HG03565 (cell line): ENCODE results near the gene GRHL1.

Experiments
- ATAC-seq: cut with Tn5 transposase; IDR thresholded peaks from one replicate; pipeline ENCODE4 v1.9.1; 2021; ENCODE audit warnings: mild to moderate bottlenecking, moderate library complexity; ENCODE audit not compliant: unreplicated experiment

GRHL1 gene

GRCh38 chr2:10036095-10036884 is 84.8 kb downstream of the GRHL1 start:
- no peak for ATAC-seq

DNA sequence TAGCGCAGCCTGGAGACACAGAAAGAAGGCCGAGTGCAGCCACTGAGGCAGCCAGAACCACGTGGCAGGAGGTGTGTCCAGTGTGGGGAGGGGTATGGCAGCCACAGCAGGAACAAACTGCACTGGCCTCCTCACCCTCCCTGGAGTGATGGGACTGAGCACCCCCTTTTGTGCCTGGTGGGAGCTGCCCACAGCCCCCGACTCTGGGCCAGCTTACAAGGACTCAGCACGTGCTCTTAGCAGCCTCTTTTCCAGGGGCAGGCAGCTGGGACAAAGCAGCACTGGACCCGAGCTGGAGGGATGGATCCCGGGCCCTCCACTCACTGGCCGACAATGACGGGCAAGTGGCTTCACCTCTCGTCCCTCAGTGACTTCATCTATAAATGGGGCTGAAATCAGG is 86.6 kb downstream of the GRHL1 start:
- no peak for ATAC-seq

GRCh38 chr2:10038716-10039115 is 87.2 kb downstream of the GRHL1 start:
- ATAC-seq = no peak

DNA sequence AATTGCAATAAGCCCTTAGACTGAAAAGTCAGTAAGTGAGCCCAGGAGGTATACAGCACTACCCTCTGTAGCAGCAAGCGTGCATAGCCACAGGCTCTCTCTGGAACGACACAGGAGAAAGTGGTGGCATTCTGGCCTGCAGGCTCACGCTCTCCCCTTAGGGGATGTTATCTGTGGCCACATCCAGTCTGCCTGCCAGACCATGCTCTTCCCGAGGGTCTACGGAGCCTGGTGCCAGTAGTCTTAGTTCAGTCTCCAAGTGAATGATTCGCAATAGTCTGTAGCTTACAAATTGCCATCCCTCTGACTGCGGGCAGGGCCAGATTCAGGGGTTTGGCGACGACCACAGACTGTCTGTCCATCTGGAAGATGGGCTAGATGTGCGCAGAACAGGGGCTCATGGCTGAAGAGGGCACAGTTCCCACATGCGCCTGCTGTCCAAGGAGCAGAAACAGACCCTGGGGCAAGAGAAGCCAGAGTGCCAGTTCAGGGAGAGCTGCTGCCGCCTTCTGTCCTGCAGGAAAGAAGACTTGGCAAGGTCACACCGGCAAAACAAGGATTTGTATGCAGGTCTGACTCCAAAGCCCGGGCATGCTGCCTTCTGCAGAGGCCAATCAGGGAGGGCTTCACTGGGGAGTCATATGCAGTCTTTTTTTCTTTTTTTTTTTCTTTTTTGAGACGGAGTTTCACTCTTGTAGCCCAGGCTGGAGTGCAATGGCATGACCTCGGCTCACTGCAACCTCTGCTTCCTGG is 88.3 kb downstream of the GRHL1 start:
- ATAC-seq = no peak

DNA sequence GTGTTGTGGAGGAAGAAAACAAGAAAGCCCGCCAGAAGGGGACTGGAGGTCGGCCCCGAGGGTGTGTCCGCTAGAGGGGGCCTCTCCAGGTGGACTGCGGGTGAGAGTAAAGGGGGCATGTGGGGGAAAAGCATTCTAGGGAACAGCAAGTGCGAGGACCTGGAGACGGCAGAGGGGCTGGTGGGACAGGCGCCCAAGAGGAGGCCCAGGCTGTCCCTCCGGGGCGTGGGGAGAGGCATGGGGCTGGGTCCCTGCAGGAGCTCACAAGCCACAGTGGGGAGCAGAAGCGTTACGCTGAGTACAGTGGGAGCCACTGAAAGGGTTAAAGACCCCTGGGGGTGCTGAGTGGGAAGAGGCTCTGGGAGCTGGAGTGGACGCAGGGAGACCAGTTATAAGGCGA is 90.2 kb downstream of the GRHL1 start:
- ATAC-seq = no peak

DNA sequence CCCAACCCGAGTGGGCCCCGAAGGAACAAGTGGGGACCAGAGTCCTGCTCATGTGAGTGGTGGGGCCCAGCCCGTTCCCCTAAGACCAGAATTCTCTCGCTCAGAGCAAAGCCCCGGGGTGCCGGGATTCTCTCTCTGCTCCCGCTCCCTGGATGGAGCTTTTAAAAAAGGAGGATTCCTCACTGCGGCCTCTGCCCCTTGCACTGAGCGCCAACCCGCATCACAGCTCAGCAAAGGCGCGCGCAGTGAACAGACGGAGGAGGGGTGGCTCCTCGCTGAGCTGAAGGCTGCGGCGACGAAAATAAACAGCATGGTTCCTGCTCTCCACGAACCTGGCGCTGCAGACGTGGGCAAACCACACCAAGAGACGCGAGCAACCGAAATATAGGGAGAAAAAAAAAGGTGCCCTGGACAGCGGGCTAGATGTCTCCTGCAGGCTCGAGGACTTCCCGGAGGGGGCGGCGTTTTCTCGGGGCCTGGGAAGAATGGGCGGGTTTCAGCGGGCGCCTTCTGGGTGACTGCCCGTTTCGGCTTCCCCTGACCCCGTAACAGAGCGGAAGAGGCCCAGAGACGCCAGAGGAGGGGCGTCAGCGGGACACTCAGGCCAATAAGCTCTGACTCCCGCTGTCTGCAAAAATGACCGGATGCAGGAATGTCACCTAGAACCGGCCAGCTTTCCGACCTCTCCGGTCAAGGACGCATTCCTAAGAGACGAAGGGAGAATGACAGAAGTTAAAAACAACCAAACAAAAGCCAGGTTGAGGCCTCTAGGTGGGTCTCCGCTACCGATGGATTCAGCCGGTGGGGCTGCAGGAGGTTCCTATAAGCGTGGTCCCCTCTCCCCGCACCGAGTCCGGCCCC is 91.0 kb downstream of the GRHL1 start:
- no peak for ATAC-seq

DNA sequence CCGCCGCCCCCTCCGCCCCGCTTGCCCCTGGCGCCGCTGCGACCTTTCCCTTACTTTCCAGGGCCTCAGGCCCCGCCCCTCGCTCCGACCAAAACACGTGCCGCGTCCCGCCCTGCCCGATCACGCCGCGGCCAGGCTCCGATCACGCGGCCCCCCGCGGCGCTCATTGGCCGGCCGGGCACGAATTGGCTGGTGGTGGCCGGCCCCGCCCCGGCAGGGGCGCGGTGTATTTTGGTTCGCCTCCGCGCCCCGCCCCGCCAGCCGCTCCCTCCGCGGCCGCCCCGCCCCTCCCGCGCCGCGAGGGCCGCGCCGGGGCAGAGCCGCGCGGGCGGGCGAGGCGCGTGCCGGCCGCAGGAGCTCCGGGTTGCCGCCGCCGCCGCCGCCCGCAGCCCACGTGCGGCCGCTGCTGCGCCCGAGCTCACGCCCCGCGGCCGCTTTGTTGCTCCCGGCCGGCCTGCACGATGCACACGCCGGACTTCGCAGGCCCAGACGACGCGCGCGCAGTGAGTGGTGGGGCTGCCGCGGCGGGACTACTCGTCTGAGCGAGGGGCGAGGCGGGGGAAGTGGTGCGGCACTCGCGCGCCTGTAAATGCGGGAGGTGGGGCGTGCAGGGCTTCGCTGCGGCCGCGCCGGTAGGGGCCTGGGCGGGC is 91.9 kb downstream of the GRHL1 start, which contains the start of gene KLF11:
TSS of gene KLF11 (plus strand) at position 295 of the 650 bp plus-strand sequence. CDS start at position 462, 167 bp downstream.
- peak; percentile 56 for ATAC-seq

DNA sequence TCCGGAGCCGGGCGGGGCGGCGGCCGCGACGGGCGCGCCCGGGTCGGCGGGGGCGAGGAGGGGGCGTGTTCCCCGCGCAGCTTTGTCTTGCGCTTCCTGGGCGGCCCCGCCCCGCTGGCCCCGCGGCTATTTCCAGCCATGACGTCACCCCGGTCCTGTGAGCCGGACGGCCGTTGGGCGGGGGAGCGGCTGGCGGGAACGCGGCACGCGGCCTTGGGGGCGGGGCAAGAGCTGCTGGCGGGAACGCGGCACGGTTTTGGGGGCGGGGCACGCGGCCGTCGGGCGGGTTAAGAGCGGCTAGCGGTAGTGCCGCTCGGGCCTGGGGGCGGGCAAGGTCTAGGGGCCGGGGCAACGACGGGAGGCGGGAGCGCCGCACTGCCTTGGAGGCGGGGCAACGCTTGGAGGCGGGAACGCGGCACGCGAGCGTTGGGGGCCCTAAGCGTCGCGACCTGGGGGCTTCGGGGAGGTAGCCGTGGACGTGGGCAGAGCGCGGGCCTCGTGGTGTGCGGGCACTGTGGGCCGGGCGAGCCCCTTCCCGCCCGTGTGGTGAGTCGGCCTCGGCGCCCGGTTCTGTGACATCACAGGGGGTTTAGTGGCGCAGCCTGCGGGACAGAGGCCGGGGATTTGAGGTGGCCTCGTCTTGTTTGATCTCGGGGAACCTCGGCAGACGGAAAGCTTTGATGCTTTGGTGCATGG is 92.6 kb downstream of the GRHL1 start:
- peak; percentile 46 for ATAC-seq

- no peak for ATAC-seq
Measured at GRCh38 chr2:10045561-10046355, 94.3 kb downstream of the GRHL1 start.

GRCh38 chr2:10046931-10047330 is 95.4 kb downstream of the GRHL1 start:
- no peak for ATAC-seq

DNA sequence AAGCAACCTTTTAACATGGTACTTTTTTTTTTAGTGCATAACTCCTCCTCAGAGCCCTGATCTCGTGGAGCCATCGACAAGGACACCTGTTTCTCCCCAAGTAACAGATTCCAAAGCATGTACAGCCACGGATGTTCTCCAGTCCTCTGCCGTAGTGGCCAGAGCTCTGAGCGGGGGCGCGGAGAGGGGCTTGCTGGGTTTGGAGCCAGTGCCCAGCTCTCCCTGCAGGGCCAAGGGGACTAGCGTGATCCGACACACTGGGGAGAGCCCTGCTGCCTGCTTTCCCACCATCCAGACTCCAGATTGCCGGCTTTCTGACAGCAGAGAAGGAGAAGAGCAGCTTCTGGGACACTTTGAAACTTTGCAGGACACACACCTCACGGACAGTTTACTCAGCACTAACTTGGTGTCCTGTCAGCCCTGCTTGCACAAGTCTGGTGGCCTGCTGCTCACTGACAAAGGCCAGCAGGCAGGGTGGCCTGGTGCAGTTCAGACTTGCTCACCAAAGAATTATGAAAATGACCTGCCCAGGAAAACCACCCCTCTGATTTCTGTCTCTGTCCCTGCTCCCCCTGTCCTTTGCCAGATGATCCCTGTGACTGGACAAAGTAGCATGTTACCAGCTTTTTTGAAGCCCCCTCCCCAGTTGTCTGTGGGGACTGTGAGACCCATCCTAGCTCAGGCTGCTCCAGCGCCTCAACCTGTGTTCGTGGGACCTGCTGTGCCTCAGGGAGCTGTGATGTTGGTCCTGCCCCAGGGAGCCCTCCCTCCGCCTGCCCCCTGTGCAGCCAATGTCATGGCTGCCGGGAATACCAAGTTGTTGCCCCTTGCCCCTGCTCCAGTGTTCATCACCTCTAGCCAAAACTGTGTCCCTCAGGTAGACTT is 96.4 kb downstream of the GRHL1 start:
- no peak for ATAC-seq

- no peak for ATAC-seq
Measured at GRCh38 chr2:10048501-10049171, 97.1 kb downstream of the GRHL1 start.
